Fibroblast of skin of scalp (primary cell): ENCODE results near the gene DIP2B.
"Not testable (repeated sequence)": the region's sequence is repeated elsewhere in the genome, so short reads cannot be mapped to it uniquely, and the experiment has no call there.

Experiments
- DNase-seq: peaks from one replicate; pipeline ENCODE4 v3.0.0-alpha.2; 2013

The DIP2B gene

GRCh38 chr12:50734409-50735263, 229.9 kb downstream of the DIP2B start:
- peak; percentile 48 for DNase-seq

DNA sequence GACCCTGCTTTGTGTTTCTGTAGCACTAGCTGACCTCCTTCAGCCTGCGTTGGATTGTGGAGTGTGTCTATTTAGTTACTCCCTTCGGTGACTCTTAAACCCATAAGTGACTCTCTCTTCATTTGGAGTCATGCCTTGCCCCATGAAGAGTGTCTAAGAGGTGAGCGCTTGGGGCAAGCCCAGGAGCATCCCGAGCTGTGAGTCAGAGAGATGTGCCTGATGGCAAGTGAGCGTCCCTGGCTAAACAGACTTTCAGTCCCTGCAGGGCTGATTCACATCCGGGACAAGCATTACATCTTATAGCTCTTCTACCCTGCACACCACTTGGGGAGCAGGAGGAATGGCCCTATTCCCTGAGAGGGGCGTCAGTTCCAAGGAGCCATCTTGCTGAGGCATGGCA, 234.8 kb downstream of the DIP2B start:
- DNase-seq: no peak

- no peak for DNase-seq
Measured at GRCh38 chr12:50740307-50740706, 235.5 kb downstream of the DIP2B start.

DNA sequence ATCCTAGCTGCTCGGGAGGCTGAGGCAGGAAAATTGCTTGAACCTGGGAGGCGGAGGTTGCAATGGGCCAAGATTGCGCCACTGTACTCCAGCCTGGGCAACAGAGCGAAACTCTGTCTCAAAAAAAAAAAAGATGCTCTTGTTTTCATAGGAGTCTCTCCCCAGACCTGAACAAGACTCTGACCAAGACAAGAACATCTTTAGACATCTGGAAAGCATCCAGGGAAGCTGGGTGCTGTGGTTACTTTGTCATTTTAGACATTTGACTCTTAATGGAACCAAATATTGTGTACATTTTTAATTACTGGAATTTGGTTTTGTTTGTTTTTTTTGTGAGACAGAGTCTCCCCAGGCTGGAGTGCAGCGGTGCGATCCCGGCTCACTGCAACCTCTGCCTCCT, 238.0 kb downstream of the DIP2B start:
- peak; percentile 36 for DNase-seq

- DNase-seq: no peak
Measured at GRCh38 chr12:50745861-50746260, 241.1 kb downstream of the DIP2B start.

DNA sequence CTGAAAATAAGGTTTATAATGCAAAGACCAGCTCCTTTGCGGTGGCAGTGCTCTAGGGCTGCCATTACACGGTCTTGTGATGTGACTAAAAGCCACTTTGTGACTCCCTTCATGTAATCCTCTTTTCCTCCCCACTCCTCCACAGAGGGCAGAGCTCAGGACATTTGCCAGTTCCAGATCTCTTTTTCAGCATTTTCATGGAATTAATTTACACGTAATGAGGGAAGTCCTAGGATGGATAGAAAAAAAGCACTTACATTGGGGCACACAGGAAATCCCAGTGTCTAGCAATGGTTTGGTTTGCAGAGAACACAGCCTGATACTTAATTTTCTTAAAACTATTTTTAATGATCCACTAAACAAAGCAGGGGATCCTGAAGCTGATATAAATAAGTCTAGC, 241.6 kb downstream of the DIP2B start:
- DNase-seq: no peak

- no peak for DNase-seq
Measured at GRCh38 chr12:50747817-50748216, 243.0 kb downstream of the DIP2B start.

DNA sequence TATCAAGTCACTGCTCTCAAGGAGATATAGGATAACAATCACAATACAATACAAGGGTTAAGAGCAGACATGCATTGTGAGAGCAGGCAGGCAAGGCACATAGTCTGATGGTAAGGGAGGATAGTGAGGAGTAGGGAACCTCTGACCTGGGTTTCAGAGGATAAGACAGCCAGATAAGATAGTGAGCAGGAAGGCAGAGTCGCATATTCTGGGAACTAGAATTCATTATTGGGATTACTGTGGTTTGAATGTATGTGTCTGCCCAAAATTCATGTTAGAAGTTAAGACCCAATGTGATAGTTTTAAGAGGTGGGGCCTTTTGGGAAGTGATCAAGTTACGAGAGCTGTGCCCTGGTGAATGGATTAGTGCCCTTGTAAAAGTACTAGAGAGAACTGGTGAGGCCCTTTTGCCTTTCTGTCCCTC, 244.7 kb downstream of the DIP2B start:
- no peak for DNase-seq

GRCh38 chr12:50750366-50750765, 245.6 kb downstream of the DIP2B start:
- DNase-seq: no peak

DNA sequence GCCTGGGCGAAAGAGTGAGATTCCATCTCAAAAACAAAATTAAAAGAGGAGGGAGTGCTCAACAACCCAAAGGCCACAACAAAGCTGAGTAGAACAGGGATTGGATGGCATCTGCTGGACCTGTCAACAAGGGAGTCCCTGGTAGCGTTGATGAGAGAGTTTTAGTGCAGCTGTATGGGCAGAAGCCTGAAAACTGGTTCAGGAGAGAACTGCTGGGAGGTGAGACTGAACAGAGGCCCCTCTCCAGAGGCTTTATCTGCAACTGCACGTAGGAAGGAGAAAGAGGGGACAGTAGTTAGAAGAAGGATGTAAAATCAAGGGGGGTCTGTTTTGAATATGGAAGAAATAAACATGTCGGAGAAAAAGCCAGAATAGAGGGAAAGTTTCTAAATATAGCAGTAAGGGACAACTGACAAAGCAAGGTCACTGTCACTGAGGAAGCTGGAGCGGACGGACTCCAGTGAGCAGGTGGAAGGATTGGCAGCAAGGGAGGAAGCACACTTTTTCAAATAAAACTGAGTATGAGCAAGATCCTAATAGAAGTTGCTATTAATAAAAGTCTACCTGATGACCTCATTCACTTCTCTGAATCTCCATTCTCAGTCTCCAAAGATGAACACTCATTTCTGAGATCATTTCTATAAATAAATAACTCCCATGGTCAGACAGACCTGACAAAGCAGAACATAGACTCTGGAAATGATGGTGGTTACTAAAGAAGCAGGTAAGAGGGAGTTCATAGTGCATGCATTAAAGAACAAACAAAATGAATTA, 247.3 kb downstream of the DIP2B start:
- DNase-seq: no peak

GRCh38 chr12:50753232-50753769, 248.5 kb downstream of the DIP2B start:
- DNase-seq: no peak

- DNase-seq: peak; percentile 94
Measured at GRCh38 chr12:50763639-50764285, 259.0 kb downstream of the DIP2B start, which contains the start of gene ATF1. ATF1 (plus strand) TSS chr12:50764101; CDS start chr12:50780146, 16,045 bp downstream.

DNA sequence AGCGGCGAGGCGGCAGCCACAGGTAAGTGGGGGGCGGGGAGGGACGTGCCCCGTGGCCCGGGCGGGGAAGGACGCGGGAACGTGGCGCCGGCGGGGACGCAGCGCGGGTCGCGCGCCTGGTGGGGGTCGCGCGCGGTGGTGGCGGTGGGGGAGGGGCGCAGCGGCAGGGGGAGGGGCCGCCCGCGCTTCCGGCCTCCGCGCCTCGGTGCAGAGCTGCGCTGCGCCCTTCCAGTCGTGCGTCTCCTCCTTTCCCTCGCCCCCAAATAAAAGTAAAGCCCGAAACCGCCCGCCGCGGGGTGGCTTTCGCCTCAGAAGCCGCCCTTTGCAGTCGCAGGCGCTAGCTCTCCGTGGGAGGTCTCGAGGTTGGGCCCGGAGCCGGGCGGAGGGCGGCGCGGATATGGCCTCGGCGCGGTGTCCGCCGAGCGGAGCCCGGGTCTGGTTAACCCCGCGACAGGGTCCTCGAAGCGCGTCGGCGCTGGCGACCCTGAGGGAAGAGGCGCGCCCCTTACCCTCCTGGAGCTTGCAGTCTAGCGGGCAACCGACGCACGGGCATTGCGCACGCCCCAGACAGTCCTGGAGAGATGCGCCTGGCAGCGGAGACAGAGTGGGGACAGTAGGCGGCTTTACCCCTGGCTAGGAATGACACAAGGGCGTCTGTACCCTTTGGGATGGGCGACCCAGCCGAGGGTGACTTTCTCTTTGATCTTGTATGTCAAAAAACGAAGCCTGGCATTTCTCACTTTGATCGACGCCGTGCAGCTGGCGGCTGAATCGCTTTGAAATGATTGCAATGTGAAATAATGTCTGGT, 259.7 kb downstream of the DIP2B start:
- DNase-seq: peak; percentile 46

- peak; percentile 25 for DNase-seq
Measured at GRCh38 chr12:50765095-50765911, 260.5 kb downstream of the DIP2B start.

DNA sequence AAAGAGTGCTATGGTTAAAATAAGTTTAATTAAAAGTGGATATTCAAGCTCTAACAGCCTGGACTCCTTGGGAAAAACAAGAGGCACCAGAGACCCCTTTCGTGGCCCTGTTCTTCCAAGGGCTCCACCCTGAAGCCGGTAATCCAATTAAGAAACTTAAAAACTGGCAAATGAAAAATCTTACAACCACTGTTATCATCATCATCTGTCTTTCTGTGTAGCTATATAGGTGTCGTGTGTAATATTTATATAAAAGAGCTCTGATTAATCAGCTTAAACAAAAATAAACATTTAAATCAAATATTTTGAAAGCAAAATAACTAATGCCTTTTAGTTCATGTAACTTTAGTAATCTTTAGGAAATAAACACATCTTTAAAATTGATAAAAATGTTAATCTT, 263.6 kb downstream of the DIP2B start:
- no peak for DNase-seq

GRCh38 chr12:50768813-50769212, 264.0 kb downstream of the DIP2B start:
- DNase-seq: not testable (repeated sequence)

DNA sequence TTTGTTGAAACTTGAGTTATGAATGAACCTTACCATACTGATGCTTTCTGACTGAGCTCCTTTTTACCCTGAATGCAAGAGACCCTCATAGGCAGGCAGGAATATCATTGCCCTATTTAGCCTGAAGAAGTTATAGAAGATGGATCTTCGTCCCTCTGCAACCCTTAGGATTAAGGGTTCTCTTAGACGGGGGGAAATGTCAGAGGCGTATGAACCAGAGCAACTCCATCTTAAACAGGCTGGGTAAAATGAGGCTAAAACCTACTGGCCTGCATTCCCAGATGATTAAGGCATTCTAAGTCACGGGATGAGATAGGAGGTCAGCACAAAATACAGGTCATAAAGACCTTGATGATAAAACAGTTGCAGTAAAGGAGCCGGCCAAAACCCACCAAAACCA, 266.6 kb downstream of the DIP2B start:
- DNase-seq: no peak

DNA sequence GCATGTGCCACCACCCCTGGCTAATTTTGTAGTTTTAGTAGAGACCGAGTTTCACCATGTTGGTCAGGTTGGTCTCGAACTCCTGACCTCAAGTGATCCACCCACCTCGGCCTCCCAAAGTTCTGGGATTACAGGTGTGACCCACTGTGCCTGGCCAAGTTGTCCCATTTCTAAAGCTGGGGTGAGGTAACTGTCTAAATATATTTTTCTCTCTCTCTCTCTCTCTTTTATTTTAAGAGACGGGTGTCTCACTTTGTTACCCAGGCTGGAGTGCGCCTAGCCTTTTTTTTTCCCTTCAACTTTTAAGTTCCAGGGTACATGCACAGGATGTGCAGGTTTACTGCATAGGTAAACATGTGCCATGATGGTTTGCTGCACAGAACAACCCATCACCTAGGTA, 267.7 kb downstream of the DIP2B start:
- no peak for DNase-seq

- DNase-seq: no peak
Measured at GRCh38 chr12:50772877-50773276, 268.1 kb downstream of the DIP2B start.

DNA sequence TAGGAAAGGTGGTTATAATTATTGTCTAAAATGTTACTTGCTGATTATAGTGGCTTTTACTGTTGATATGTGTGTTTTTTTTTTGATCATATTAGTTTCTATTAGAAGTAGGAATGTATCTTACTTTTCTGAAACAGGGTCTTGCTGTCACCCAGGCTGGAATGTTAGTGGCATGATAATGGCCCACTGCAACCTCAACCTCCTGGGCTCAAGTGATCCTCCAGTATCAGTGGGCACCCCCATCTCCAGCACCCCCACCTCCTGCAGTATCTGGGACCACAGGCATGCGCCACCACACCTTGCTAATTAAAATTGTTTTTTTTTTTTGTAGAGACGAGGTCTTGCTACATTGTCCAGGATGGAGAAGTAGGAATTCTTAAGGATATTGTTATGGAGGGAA, 270.5 kb downstream of the DIP2B start:
- no peak for DNase-seq
